ENCODE data around the gene CFAP100. TPM values are rescaled to one million over a fixed set of nuclear protein-coding genes. Genes with fewer than 3 reads are reported as not detected.

CFAP100 gene
- total and polyA plus RNA-seq, 9 of the 15 experiments (the other 6 are each of a cell fraction or from before 2014, with no cell fraction given): not detected

GRCh38 chr3:126367316-126367805, 27.3 kb upstream of the CFAP100 start:
- Histone ChIP-seq H2AFZ (ENCODE audit: low read depth, low read length) (no peak overlapping the region), H3K9me1 (ENCODE audit: control insufficient read depth, insufficient read depth, low read length) (no peaks in the 10 kb centered on the region), H3K4me3 (no peak overlapping the region), H3K27me3 (ENCODE audit: control insufficient read depth in 2 of 2, insufficient read depth in 2 of 2, low read length in 2 of 2) (peaks cover 3 to 49% of the 10 kb centered on the region in 2 experiments; a peak in 4 of 5 replicates), H4K20me1 (replicated peaks; ENCODE audit: control insufficient read depth, insufficient read depth, low read length) (no peaks in the 10 kb centered on the region), H3K27ac (ENCODE audit: extremely low read depth, low read depth, low read length) (no peak overlapping the region), H3K36me3 (ENCODE audit: control insufficient read depth, insufficient read depth, low read length) (no peaks in the 10 kb centered on the region), H3K4me2 (ENCODE audit: insufficient read depth, low read length) (no peak overlapping the region), H3K4me1 (replicated peaks in 1 of 2; ENCODE audit: control insufficient read depth in 2 of 2, insufficient read depth in 2 of 2, low read length in 2 of 2) (no peaks in the 10 kb centered on the region), H3K9ac (ENCODE audit: insufficient read depth in 1 of 2, low read depth in 2 of 2, low read length in 2 of 2) (no peak overlapping the region), H3K9me3 (replicated peaks; ENCODE audit: control insufficient read depth, insufficient read depth, low read depth, low read length) (no peaks in the 10 kb centered on the region), H3K79me2 (ENCODE audit: control insufficient read depth, insufficient read depth, low read length) (no peaks in the 10 kb centered on the region)
- 4% methylated on average over 6 of the region's 6 CpGs for WGBS (ENCODE audit: insufficient coverage, low coverage, missing lambda C conversion rate)
- DNase-seq (ENCODE audit: extremely low read depth in 1 of 4, low spot score in 3 of 4) (no peak), ATAC-seq (no peak), FAIRE-seq (no peak)
- in situ Hi-C loops (cut with MboI): no loop called here
- ChIA-PET CTCF (ENCODE audit: low intra/inter-chr PET ratio) (no interaction called here), POLR2A (no interaction called here)
- TF ChIP-seq SUPT5H (IDR thresholded peaks at IDR 0.05) (no peak), TAF9B (IDR thresholded peaks at IDR 0.05; ENCODE audit: partially characterized antibody) (no peak), CCAR2 (IDR thresholded peaks at IDR 0.05; ENCODE audit: low read depth, low read length) (no peak), FOXK2 (conservative IDR thresholded peaks at IDR 0.05 in 1 of 2, IDR thresholded peaks at IDR 0.05 in 1 of 2; ENCODE audit: low read depth in 2 of 2) (no peak), RFX1 (IDR thresholded peaks at IDR 0.05) (no peak)
- no TSS peak for BruUV-seq (replicated peaks)
- intact Hi-C loops (cut with micrococcal nuclease): no loop called here

GRCh38 chr3:126369490-126369889, 25.2 kb upstream of the CFAP100 start:
- intact Hi-C loops (cut with micrococcal nuclease): no loop called here
- Histone ChIP-seq H3K9me3 (replicated peaks; ENCODE audit: control insufficient read depth, insufficient read depth, low read depth, low read length) (no peaks in the 10 kb centered on the region), H3K36me3 (ENCODE audit: control insufficient read depth, insufficient read depth, low read length) (no peaks in the 10 kb centered on the region), H3K27ac (ENCODE audit: extremely low read depth, low read depth, low read length) (no peak overlapping the region), H3K9me1 (ENCODE audit: control insufficient read depth, insufficient read depth, low read length) (no peaks in the 10 kb centered on the region), H3K27me3 (ENCODE audit: control insufficient read depth in 2 of 2, insufficient read depth in 2 of 2, low read length in 2 of 2) (peaks cover 8 to 63% of the 10 kb centered on the region in 2 experiments; a peak in 4 of 5 replicates), H4K20me1 (replicated peaks; ENCODE audit: control insufficient read depth, insufficient read depth, low read length) (no peaks in the 10 kb centered on the region), H3K4me3 (no peak overlapping the region), H2AFZ (ENCODE audit: low read depth, low read length) (no peak overlapping the region), H3K79me2 (ENCODE audit: control insufficient read depth, insufficient read depth, low read length) (no peaks in the 10 kb centered on the region), H3K9ac (ENCODE audit: insufficient read depth in 1 of 2, low read depth in 2 of 2, low read length in 2 of 2) (no peak overlapping the region), H3K4me2 (ENCODE audit: insufficient read depth, low read length) (no peak overlapping the region), H3K4me1 (replicated peaks in 1 of 2; ENCODE audit: control insufficient read depth in 2 of 2, insufficient read depth in 2 of 2, low read length in 2 of 2) (no peaks in the 10 kb centered on the region)
- 0% methylated on average over 2 of the region's 2 CpGs for WGBS (ENCODE audit: insufficient coverage, low coverage, missing lambda C conversion rate)
- ChIA-PET CTCF (ENCODE audit: low intra/inter-chr PET ratio) (no interaction called here), POLR2A (no interaction called here)
- DNase-seq (ENCODE audit: extremely low read depth in 1 of 4, low spot score in 3 of 4): no peak
- no peak for FAIRE-seq
- ATAC-seq: no peak
- BruUV-seq (replicated peaks): no TSS peak
- in situ Hi-C loops (cut with MboI): no loop called here
- no peak for TF ChIP-seq TRIM24 (IDR thresholded peaks at IDR 0.05)
- TF ChIP-seq MTA2 (IDR thresholded peaks at IDR 0.05; ENCODE audit: low read depth): no peak
- TF ChIP-seq ZNF561 (CRISPR knock-in tag; conservative IDR thresholded peaks at IDR 0.05): no peak
- no peak for TF ChIP-seq MAFF (IDR thresholded peaks at IDR 0.05; ENCODE audit: low read length)
- TF ChIP-seq, protein P1, sequence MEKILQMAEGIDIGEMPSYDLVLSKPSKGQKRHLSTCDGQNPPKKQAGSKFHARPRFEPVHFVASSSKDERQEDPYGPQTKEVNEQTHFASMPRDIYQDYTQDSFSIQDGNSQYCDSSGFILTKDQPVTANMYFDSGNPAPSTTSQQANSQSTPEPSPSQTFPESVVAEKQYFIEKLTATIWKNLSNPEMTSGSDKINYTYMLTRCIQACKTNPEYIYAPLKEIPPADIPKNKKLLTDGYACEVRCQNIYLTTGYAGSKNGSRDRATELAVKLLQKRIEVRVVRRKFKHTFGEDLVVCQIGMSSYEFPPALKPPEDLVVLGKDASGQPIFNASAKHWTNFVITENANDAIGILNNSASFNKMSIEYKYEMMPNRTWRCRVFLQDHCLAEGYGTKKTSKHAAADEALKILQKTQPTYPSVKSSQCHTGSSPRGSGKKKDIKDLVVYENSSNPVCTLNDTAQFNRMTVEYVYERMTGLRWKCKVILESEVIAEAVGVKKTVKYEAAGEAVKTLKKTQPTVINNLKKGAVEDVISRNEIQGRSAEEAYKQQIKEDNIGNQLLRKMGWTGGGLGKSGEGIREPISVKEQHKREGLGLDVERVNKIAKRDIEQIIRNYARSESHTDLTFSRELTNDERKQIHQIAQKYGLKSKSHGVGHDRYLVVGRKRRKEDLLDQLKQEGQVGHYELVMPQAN (IDR thresholded peaks at IDR 0.05; ENCODE audit: borderline replicate concordance): no peak
- no peak for TF ChIP-seq RFX7 (CRISPR knock-in tag; IDR thresholded peaks at IDR 0.05)
- no peak for TF ChIP-seq CLOCK (CRISPR knock-in tag; IDR thresholded peaks at IDR 0.05; ENCODE audit: borderline replicate concordance)
- TF ChIP-seq NFE2L1 (tag; IDR thresholded peaks at IDR 0.05; ENCODE audit: borderline replicate concordance, low read depth): no peak

Data from K562 (cell line).